Mesothelial cell of epicardium (in vitro differentiated cells): ENCODE results near the gene ARHGDIA. TPM values are rescaled to one million over a fixed set of nuclear protein-coding genes. Genes with fewer than 3 reads are reported as not detected.

ENCODE experiments used
- DNase-seq, 2 experiments: peaks; one replicate each; pipeline ENCODE4 v3.0.0; 2021; ENCODE audit warnings: low spot score in 2 of 2; ENCODE audit not compliant: unreplicated experiment in 2 of 2
- H3K27ac Mint-ChIP-seq: 2 replicates; pipeline ENCODE4 v1.8.0; 2021; ENCODE audit warnings: mixed read lengths
- H3K27me3 Mint-ChIP-seq: 2 replicates; pipeline ENCODE4 v1.8.0; 2021; ENCODE audit warnings: low read depth, mixed read lengths
- H3K36me3 Mint-ChIP-seq: 2 replicates; pipeline ENCODE4 v1.8.0; 2021; ENCODE audit warnings: mixed read lengths
- H3K4me1 Mint-ChIP-seq: 2 replicates; pipeline ENCODE4 v1.8.0; 2021; ENCODE audit warnings: mixed read lengths
- H3K4me3 Mint-ChIP-seq: 2 replicates; pipeline ENCODE4 v1.8.0; 2021; ENCODE audit warnings: mild to moderate bottlenecking, moderate library complexity, mixed read lengths
- H3K9me3 Mint-ChIP-seq: 2 replicates; pipeline ENCODE4 v1.8.0; 2021; ENCODE audit warnings: mixed read lengths
- CTCF ChIP-seq: fragments of 200-600 bp; sonication (generic); IDR thresholded peaks from one replicate; pipeline ENCODE4 v1.5.0; 2021; ENCODE audit warnings: antibody characterized with exemption; ENCODE audit not compliant: unreplicated experiment
- total RNA-seq: library from RNA; stranded (reverse); gene quantifications from 3 replicates; pipeline ENCODE4 v1.2.1, GENCODE V29; 2021

The ARHGDIA gene
- total RNA-seq, 1 donor from 2014 or later, result 258 TPM

- Mint-ChIP-seq H3K4me1 (peaks cover 4% of the 10 kb centered on the region), H3K36me3 (peaks cover 28% of the 10 kb centered on the region), H3K9me3 (no peaks in the 10 kb centered on the region), H3K27me3 (no peaks in the 10 kb centered on the region), H3K27ac (no peak overlapping the region), H3K4me3 (no peak overlapping the region)
- no peak for TF ChIP-seq CTCF
- no peak for DNase-seq
Observed at GRCh38 chr17:81877569-81877968, 6.4 kb upstream of the ARHGDIA start.

- no peak for TF ChIP-seq CTCF
- peak overlapping the region; percentile 81 for H3K4me3 Mint-ChIP-seq
Observed at GRCh38 chr17:81871387-81872230, 472 bp upstream of the ARHGDIA start.

GRCh38 chr17:81870131-81870980, 781 bp downstream of the ARHGDIA start:
- no peak for TF ChIP-seq CTCF
- Mint-ChIP-seq H3K36me3 (no peaks in the 10 kb centered on the region), H3K4me1 (peaks cover 41% of the 10 kb centered on the region)

More at GRCh38 chr17:81871387-81872230, 472 bp upstream of the ARHGDIA start:
- Mint-ChIP-seq H3K27me3 (no peaks in the 10 kb centered on the region), H3K36me3 (no peaks in the 10 kb centered on the region), H3K4me1 (peaks cover 39% of the 10 kb centered on the region), H3K27ac (peak overlapping the region; percentile 96), H3K9me3 (no peaks in the 10 kb centered on the region)
- DNase-seq, result peak; percentile 87 to 92

GRCh38 chr17:81869221-81870130, 1.7 kb downstream of the ARHGDIA start:
- TF ChIP-seq CTCF, result peak; percentile 99
- Mint-ChIP-seq H3K4me1 (peaks cover 41% of the 10 kb centered on the region), H3K4me3 (peak overlapping the region; percentile 73), H3K27ac (peak overlapping the region; percentile 91), H3K27me3 (no peaks in the 10 kb centered on the region), H3K36me3 (no peaks in the 10 kb centered on the region), H3K9me3 (no peaks in the 10 kb centered on the region)
- DNase-seq, result peak in 1 of 2 experiments; percentile 82

More at GRCh38 chr17:81870131-81870980, 781 bp downstream of the ARHGDIA start:
- Mint-ChIP-seq H3K4me3 (peak overlapping the region; percentile 73), H3K27me3 (no peaks in the 10 kb centered on the region), H3K27ac (peak overlapping the region; percentile 91), H3K9me3 (no peaks in the 10 kb centered on the region)
- DNase-seq, result no peak

GRCh38 chr17:81868674-81869220, 2.4 kb downstream of the ARHGDIA start:
- Mint-ChIP-seq H3K36me3 (no peaks in the 10 kb centered on the region), H3K9me3 (no peaks in the 10 kb centered on the region), H3K27ac (peak overlapping the region; percentile 96), H3K4me3 (peak overlapping the region; percentile 73), H3K4me1 (peaks cover 42% of the 10 kb centered on the region), H3K27me3 (no peaks in the 10 kb centered on the region)
- no peak for TF ChIP-seq CTCF
- no peak for DNase-seq
